ENCODE data around the gene SLC44A2. TPM values are rescaled to one million over a fixed set of nuclear protein-coding genes. Genes with fewer than 3 reads are reported as not detected.

The SLC44A2 gene
- total and polyA plus RNA-seq, 2 of the 13 experiments (the other 11 are each of a cell fraction or from before 2014, with no cell fraction given): 2.4 to 5.6 TPM

DNA sequence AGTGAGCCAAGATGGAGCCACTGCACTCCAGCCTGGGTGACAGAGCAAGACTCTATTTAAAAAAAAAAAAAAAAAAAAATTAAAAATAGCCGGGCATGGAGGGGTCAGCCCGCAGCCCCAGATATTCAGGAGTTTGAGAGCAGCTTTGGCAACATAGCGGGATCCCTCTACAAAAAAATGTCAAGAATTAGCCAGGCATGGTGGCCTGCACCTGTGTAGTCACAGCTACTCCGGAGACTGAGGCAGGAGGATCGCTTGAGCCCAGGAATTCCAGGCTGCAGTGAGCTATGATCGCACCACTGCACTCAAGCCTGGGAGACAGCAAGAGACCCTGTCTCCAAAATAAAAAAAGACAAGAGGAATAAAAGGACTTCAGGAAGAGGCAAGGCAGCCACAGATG, 39.0 kb upstream of the SLC44A2 start:
- Histone ChIP-seq H3K4me2 (ENCODE audit: low read depth, low read length) (no peak overlapping the region), H3K27me3 (ENCODE audit: control insufficient read depth in 1 of 2, insufficient read depth in 2 of 2, low read length in 2 of 2) (peaks cover 3 to 21% of the 10 kb centered on the region in 2 experiments; a peak in 3 of 5 replicates), H2AFZ (ENCODE audit: low read length) (no peak overlapping the region), H3K9me3 (ENCODE audit: low read length) (no peaks in the 10 kb centered on the region), H4K20me1 (ENCODE audit: insufficient read depth, low read length) (no peaks in the 10 kb centered on the region), H3K27ac (ENCODE audit: extremely low read length, insufficient read depth, low read length) (no peak overlapping the region), H3K9ac (ENCODE audit: insufficient read depth, low read depth, low read length) (no peak overlapping the region), H3K4me3 (replicated peaks in 1 of 3; ENCODE audit: insufficient read depth in 1 of 3, low read depth in 2 of 3, low read length in 3 of 3) (no peak overlapping the region), H3K79me2 (ENCODE audit: insufficient read depth, low read length) (no peaks in the 10 kb centered on the region), H3K4me1 (ENCODE audit: insufficient read depth, low read length) (peaks cover 7% of the 10 kb centered on the region), H3K36me3 (replicated peaks in 1 of 2; ENCODE audit: control insufficient read depth in 1 of 2, insufficient read depth in 2 of 2, low read length in 2 of 2) (no peaks in the 10 kb centered on the region)
- ATAC-seq: no peak
- ChIA-PET POLR2A (no interaction called here), CTCF (ENCODE audit: low intra/inter-chr PET ratio, low total read pairs) (no interaction called here)
- no peak for FAIRE-seq
- TF ChIP-seq, protein P1, sequence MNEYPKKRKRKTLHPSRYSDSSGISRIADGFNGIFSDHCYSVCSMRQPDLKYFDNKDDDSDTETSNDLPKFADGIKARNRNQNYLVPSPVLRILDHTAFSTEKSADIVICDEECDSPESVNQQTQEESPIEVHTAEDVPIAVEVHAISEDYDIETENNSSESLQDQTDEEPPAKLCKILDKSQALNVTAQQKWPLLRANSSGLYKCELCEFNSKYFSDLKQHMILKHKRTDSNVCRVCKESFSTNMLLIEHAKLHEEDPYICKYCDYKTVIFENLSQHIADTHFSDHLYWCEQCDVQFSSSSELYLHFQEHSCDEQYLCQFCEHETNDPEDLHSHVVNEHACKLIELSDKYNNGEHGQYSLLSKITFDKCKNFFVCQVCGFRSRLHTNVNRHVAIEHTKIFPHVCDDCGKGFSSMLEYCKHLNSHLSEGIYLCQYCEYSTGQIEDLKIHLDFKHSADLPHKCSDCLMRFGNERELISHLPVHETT (CRISPR knock-in tag; conservative IDR thresholded peaks at IDR 0.05): no peak
- no peak for TF ChIP-seq EED (CRISPR knock-in tag; IDR thresholded peaks at IDR 0.05)
- no peak for TF ChIP-seq MYC (CRISPR knock-in tag; IDR thresholded peaks at IDR 0.05; ENCODE audit: borderline replicate concordance)
- no peak for DNase-seq (ENCODE audit: low spot score)
- in situ Hi-C loops (cut with HindIII; ENCODE audit: extremely low pct_ligation_motif_present, low pct_unique_long_range_greater_than_20kb) (no loop called here), intact Hi-C loops (cut with micrococcal nuclease; ENCODE audit: unreplicated experiment) (no loop called here)
- WGBS (ENCODE audit: low lambda C conversion rate): 62% methylated on average over 6 of the region's 6 CpGs
- no TSS peak for BruUV-seq (replicated peaks)

DNA sequence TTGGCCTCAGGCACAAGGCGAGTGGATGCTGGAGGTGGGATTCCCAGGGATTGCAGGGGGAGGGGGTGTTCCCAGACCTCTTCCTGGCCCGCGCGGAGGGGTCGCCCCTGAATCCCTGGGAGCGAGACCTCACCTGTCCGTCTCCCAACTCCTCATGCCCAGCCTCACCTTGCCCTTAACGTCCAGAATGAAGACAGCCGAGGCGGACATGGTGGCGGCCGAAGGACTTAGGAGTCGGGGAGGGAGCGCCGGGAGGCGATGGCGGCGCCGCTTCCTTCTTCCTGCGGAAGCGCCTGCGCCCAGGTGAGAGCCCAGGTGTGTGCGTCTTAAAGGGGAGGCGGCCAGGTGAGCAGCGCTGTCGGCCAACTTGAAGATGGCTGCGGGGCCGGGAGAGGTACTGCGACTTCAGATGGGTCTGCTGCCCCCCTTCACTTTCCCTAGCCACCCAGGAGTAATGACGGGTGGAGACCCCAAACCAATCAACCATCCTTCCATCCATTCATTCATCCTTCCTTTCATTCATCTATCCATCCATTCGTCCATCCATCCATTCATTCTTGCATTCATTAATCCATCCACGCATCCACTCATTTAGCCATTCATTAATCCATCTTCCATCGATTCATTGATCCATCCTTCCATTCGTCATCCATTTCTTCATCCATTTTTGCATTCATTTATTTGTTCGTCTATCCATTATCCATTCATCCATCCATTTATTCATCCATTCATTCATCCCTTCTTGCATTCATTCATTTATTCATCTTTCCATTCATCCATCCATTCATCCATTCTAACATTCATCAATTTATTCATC, 38.1 kb upstream of the SLC44A2 start, which contains the start of gene AP1M2:
AP1M2 (minus strand) TSS at position 291 of the 817 bp plus-strand sequence; CDS start at position 210, 81 bp downstream.
- BruUV-seq (replicated peaks): no TSS peak
- H4K20me1 ChIP-seq (ENCODE audit: insufficient read depth, low read length): no peaks in the 10 kb centered on the region
- no peak within 1 kb of the TSS for H2AFZ ChIP-seq (ENCODE audit: low read length)
- DNase-seq (ENCODE audit: low spot score) (no peak), ATAC-seq (no peak), FAIRE-seq (no peak)
- H3K4me3 ChIP-seq (replicated peaks in 1 of 3; ENCODE audit: insufficient read depth in 1 of 3, low read depth in 2 of 3, low read length in 3 of 3): no peak within 1 kb of the TSS
- ChIA-PET CTCF (ENCODE audit: low intra/inter-chr PET ratio, low total read pairs) (no interaction called here), POLR2A (no interaction called here)
- 54% methylated on average over 30 of the region's 35 CpGs for WGBS (ENCODE audit: low lambda C conversion rate)
- no peaks in the 10 kb centered on the region for H3K4me1 ChIP-seq (ENCODE audit: insufficient read depth, low read length)
- no peak within 1 kb of the TSS for H3K4me2 ChIP-seq (ENCODE audit: low read depth, low read length)
- no peaks in the 10 kb centered on the region for H3K36me3 ChIP-seq (replicated peaks in 1 of 2; ENCODE audit: control insufficient read depth in 1 of 2, insufficient read depth in 2 of 2, low read length in 2 of 2)
- H3K9ac ChIP-seq (ENCODE audit: insufficient read depth, low read depth, low read length): no peak within 1 kb of the TSS
- no peaks in the 10 kb centered on the region for H3K9me3 ChIP-seq (ENCODE audit: low read length)
- peaks cover 3 to 21% of the 10 kb centered on the region in 2 experiments; a peak in 3 of 5 replicates for H3K27me3 ChIP-seq (ENCODE audit: control insufficient read depth in 1 of 2, insufficient read depth in 2 of 2, low read length in 2 of 2)
- no peak within 1 kb of the TSS for H3K27ac ChIP-seq (ENCODE audit: extremely low read length, insufficient read depth, low read length)
- in situ Hi-C loops (cut with HindIII; ENCODE audit: extremely low pct_ligation_motif_present, low pct_unique_long_range_greater_than_20kb) (no loop called here), intact Hi-C loops (cut with micrococcal nuclease; ENCODE audit: unreplicated experiment) (no loop called here)
- H3K79me2 ChIP-seq (ENCODE audit: insufficient read depth, low read length): no peaks in the 10 kb centered on the region
- TF ChIP-seq ASH2L (IDR thresholded peaks at IDR 0.05; ENCODE audit: insufficient read length, low read depth, low read length) (no peak), EEA1 (CRISPR knock-in tag; IDR thresholded peaks at IDR 0.05; ENCODE audit: borderline replicate concordance) (no peak), ZKSCAN5 (CRISPR knock-in tag; IDR thresholded peaks at IDR 0.05) (no peak), ZNF572 (CRISPR knock-in tag; IDR thresholded peaks at IDR 0.05) (no peak), CEBPG (CRISPR knock-in tag; IDR thresholded peaks at IDR 0.05) (no peak), GATAD1 (CRISPR knock-in tag; IDR thresholded peaks at IDR 0.05) (no peak), BORCS8-MEF2B (CRISPR knock-in tag; IDR thresholded peaks at IDR 0.05) (no peak), SNAPC2 (CRISPR knock-in tag; IDR thresholded peaks at IDR 0.05) (no peak)
- TF ChIP-seq, protein P2, sequence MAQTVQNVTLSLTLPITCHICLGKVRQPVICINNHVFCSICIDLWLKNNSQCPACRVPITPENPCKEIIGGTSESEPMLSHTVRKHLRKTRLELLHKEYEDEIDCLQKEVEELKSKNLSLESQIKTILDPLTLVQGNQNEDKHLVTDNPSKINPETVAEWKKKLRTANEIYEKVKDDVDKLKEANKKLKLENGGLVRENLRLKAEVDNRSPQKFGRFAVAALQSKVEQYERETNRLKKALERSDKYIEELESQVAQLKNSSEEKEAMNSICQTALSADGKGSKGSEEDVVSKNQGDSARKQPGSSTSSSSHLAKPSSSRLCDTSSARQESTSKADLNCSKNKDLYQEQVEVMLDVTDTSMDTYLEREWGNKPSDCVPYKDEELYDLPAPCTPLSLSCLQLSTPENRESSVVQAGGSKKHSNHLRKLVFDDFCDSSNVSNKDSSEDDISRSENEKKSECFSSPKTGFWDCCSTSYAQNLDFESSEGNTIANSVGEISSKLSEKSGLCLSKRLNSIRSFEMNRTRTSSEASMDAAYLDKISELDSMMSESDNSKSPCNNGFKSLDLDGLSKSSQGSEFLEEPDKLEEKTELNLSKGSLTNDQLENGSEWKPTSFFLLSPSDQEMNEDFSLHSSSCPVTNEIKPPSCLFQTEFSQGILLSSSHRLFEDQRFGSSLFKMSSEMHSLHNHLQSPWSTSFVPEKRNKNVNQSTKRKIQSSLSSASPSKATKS (CRISPR knock-in tag; IDR thresholded peaks at IDR 0.05): no peak
- TF ChIP-seq, protein P3, sequence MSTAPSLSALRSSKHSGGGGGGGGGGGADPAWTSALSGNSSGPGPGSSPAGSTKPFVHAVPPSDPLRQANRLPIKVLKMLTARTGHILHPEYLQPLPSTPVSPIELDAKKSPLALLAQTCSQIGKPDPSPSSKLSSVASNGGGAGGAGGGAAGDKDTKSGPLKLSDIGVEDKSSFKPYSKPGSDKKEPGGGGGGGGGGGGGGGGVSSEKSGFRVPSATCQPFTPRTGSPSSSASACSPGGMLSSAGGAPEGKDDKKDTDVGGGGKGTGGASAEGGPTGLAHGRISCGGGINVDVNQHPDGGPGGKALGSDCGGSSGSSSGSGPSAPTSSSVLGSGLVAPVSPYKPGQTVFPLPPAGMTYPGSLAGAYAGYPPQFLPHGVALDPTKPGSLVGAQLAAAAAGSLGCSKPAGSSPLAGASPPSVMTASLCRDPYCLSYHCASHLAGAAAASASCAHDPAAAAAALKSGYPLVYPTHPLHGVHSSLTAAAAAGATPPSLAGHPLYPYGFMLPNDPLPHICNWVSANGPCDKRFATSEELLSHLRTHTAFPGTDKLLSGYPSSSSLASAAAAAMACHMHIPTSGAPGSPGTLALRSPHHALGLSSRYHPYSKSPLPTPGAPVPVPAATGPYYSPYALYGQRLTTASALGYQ (CRISPR knock-in tag; IDR thresholded peaks at IDR 0.05): no peak

Data from HepG2 (cell line).